Endothelial cell of umbilical vein (primary cell): ENCODE data around the gene FAM76B. TPM values are rescaled to one million over a fixed set of nuclear protein-coding genes. Genes with fewer than 3 reads are reported as not detected.

ENCODE experiments used
- BruUV-seq: library from RNA; stranded (reverse); fragments of 400-500 nt; replicated peaks from 2 replicates; lab custom pipeline; 2021; lab: Mats Ljungman, UMichigan
- CTCF ChIA-PET: fragments of 300-600, 350-600 bp; sonication (Branson Sonifier 250); formaldehyde crosslinking; loops from one replicate; lab custom pipeline; 2021; ENCODE audit warnings: antibody characterized with exemption, inconsistent platforms; lab: Charles Lee
- POLR2A ChIA-PET: fragments of 300-600, 350-600 bp; sonication (Branson Sonifier 250); formaldehyde crosslinking; loops from one replicate; lab custom pipeline; 2021; ENCODE audit warnings: antibody characterized with exemption, inconsistent platforms; lab: Charles Lee
- DNase-seq: peaks from one replicate; pipeline ENCODE4 v3.0.0-alpha.2; 2011; ENCODE audit warnings: low read depth, low spot score
- FAIRE-seq: peaks from 2 replicates; lab custom pipeline; 2011; peaks lifted over from hg19 to GRCh38; lab: Jason Lieb, UNC
- H2AFZ ChIP-seq: 2 replicates; pipeline ENCODE4 v1.6.0; 2012; ENCODE audit warnings: low read depth, low read length, control low read depth, inconsistent platforms
- H3K27ac ChIP-seq: 2 replicates; pipeline ENCODE4 v1.5.1; 2011; ENCODE audit warnings: low read depth, mild to moderate bottlenecking, control low read depth, low read length, moderate library complexity; ENCODE audit not compliant: insufficient read depth
- H3K27me3 ChIP-seq, 2 experiments: 2 replicates each; pipeline versions ENCODE4 v1.6.0 to v1.6.1; 2011; ENCODE audit warnings: low read length in 2 of 2, mixed read lengths in 1 of 2; ENCODE audit not compliant: control insufficient read depth in 2 of 2, insufficient read depth in 2 of 2
- H3K36me3 ChIP-seq, 2 experiments: 2 replicates in 1 of 2; 3 replicates in 1 of 2; pipeline ENCODE4 v1.5.1; 2011; ENCODE audit warnings: low read length in 2 of 2, mild to moderate bottlenecking in 1 of 2, moderate library complexity in 1 of 2; ENCODE audit not compliant: control insufficient read depth in 2 of 2, insufficient read depth in 2 of 2; ENCODE audit errors: extremely low read depth in 1 of 2
- H3K4me1 ChIP-seq: 3 replicates; pipeline ENCODE4 v1.5.1; 2011; ENCODE audit warnings: mild to moderate bottlenecking, low read length; ENCODE audit not compliant: control insufficient read depth, insufficient read depth; ENCODE audit errors: extremely low read depth
- H3K4me2 ChIP-seq: 2 replicates; pipeline ENCODE4 v1.6.1; 2011; ENCODE audit warnings: low read length, control low read depth, mixed read lengths; ENCODE audit not compliant: insufficient read depth
- H3K4me3 ChIP-seq, 3 experiments: fragments of 200-600 bp in 1 of 3; sonication (generic), shearing (Covaris generic) in 1 of 3; replicated peaks in 1 of 3; 2 replicates each; pipeline ENCODE4 v1.5.1; 2011 to 2016; ENCODE audit warnings: control low read depth in 3 of 3, low read length in 3 of 3, mild to moderate bottlenecking in 2 of 3, inconsistent platforms in 1 of 3, low read depth in 1 of 3, moderate library complexity in 1 of 3; ENCODE audit not compliant: insufficient read depth in 1 of 3
- H3K79me2 ChIP-seq: 2 replicates; pipeline ENCODE4 v1.6.0; 2012; ENCODE audit warnings: low read length, inconsistent platforms; ENCODE audit not compliant: control insufficient read depth, insufficient read depth
- H3K9ac ChIP-seq: replicated peaks from 2 replicates; pipeline ENCODE3; 2011; ENCODE audit warnings: low read length, control low read depth; ENCODE audit not compliant: insufficient read depth; ENCODE audit errors: extremely low read depth
- H3K9me1 ChIP-seq: replicated peaks from 3 replicates; pipeline ENCODE4 v1.6.0; 2011; ENCODE audit warnings: mild to moderate bottlenecking, low read length; ENCODE audit not compliant: control insufficient read depth, insufficient read depth; ENCODE audit errors: extremely low read depth
- H3K9me3 ChIP-seq: replicated peaks from 2 replicates; pipeline ENCODE4 v1.5.1; 2012; ENCODE audit warnings: low read length, inconsistent platforms; ENCODE audit not compliant: control insufficient read depth, insufficient read depth
- H4K20me1 ChIP-seq: replicated peaks from 2 replicates; pipeline ENCODE3; 2011; ENCODE audit warnings: mild to moderate bottlenecking, low read length; ENCODE audit not compliant: control insufficient read depth, insufficient read depth; ENCODE audit errors: extremely low read depth
- CTCF ChIP-seq, 2 donors: IDR thresholded peaks; 1 replicate in 1 of 2; 2 replicates in 1 of 2; pipeline ENCODE4 v1.5.1; 2011; ENCODE audit warnings: low read length in 2 of 2, mild to moderate bottlenecking in 2 of 2, moderate library complexity in 2 of 2, control low read depth in 1 of 2, inconsistent platforms in 1 of 2, low read depth in 1 of 2; ENCODE audit not compliant: insufficient read depth in 1 of 2; ENCODE audit errors: extremely low read depth in 1 of 2
- EZH2 ChIP-seq: IDR thresholded peaks from 2 replicates; pipeline ENCODE4 v1.6.1; 2012; ENCODE audit warnings: borderline replicate concordance, low read depth, mild to moderate bottlenecking, moderate library complexity, low read length, inconsistent platforms; ENCODE audit not compliant: severe bottlenecking
- FOS ChIP-seq: IDR thresholded peaks from 2 replicates; pipeline ENCODE4 v1.6.1; 2011; ENCODE audit warnings: mild to moderate bottlenecking, low read length, moderate library complexity, borderline replicate concordance; ENCODE audit not compliant: insufficient read depth
- GATA2 ChIP-seq: IDR thresholded peaks from 2 replicates; pipeline ENCODE4 v1.7.0; 2011; ENCODE audit warnings: low read depth, mild to moderate bottlenecking, moderate library complexity, mixed read lengths, low read length; ENCODE audit not compliant: insufficient read length, insufficient read depth
- JUN ChIP-seq: IDR thresholded peaks from 2 replicates; pipeline ENCODE4 v1.6.1; 2011; ENCODE audit warnings: borderline replicate concordance, low read depth; ENCODE audit not compliant: insufficient read length, insufficient read depth
- MAX ChIP-seq: IDR thresholded peaks from 2 replicates; pipeline ENCODE4 v1.6.1; 2011; ENCODE audit not compliant: insufficient read depth, insufficient read length
- MYC ChIP-seq: IDR thresholded peaks from one replicate; pipeline ENCODE4 v1.6.1; 2011; ENCODE audit warnings: mild to moderate bottlenecking, low read depth, low read length
- POLR2A ChIP-seq: IDR thresholded peaks from 2 replicates; pipeline ENCODE4 v1.6.1; 2012; ENCODE audit warnings: low read depth, mild to moderate bottlenecking, control low read depth, low read length
- POLR2AphosphoS5 ChIP-seq: IDR thresholded peaks from 2 replicates; pipeline ENCODE4 v1.6.1; 2012; ENCODE audit warnings: low read depth, mild to moderate bottlenecking, control low read depth, low read length, moderate library complexity; ENCODE audit not compliant: insufficient read depth
- dilution Hi-C: fragments of 300-500 bp; cut with MboI; formaldehyde crosslinking; loops from one replicate; pipeline ENCODE4 v1.15.0; 2019; ENCODE audit warnings: low sequenced_read_pairs; ENCODE audit not compliant: extremely low pct_ligation_motif_present
- intact Hi-C: fragments of 100-400 bp; cut with micrococcal nuclease; formaldehyde crosslinking; loops from one replicate; pipeline ENCODE4 v1.10.0; 2022
- polyA plus RNA-seq, 4 experiments: library from polyadenylated mRNA; depleted of rRNA in 3 of 4; stranded (reverse) in 3 of 4; unstranded in 1 of 4; fragments of >200 nt; gene quantifications; 2 replicates each; pipeline versions ENCODE4 v1.2.1 to v1.2.3, GENCODE V29; 2011 to 2012; ENCODE audit warnings: missing spikeins in 1 of 4
- total RNA-seq: library from RNA; stranded (reverse); gene quantifications from 2 replicates; pipeline ENCODE4 v1.2.3, GENCODE V29; 2021

FAM76B gene
- total and polyA plus RNA-seq, 2 donors (not counting 3 experiments of a cell fraction or from before 2014, with no cell fraction given): 6.7 to 25.7 TPM

- DNase-seq (no peak), FAIRE-seq (no peak)
- no peaks in the 10 kb centered on the region for H4K20me1 ChIP-seq
- H2AFZ ChIP-seq: no peak overlapping the region
- no TSS peak for BruUV-seq
- H3K4me1 ChIP-seq: no peaks in the 10 kb centered on the region
- peaks cover 6 to 46% of the 10 kb centered on the region in 2 experiments for H3K36me3 ChIP-seq
- intact Hi-C loops: no loop called here
- no peak overlapping the region for H3K27ac ChIP-seq
- no peaks in the 10 kb centered on the region for H3K9me1 ChIP-seq
- ChIA-PET POLR2A (no interaction called here), CTCF (interaction anchor here (1.2 kb wide), 1 partner anchor 13 kb away, joined by 3 read pairs; the partner anchor contains the start of genes CEP57 and FAM76B)
- H3K4me2 ChIP-seq: no peak overlapping the region
- dilution Hi-C loops: no loop called here
- no peaks in the 10 kb centered on the region for H3K27me3 ChIP-seq
- no peak overlapping the region for H3K4me3 ChIP-seq
- TF ChIP-seq MYC: no peak
- no peak for TF ChIP-seq FOS
- TF ChIP-seq MAX: no peak
- TF ChIP-seq EZH2: no peak
- no peak for TF ChIP-seq POLR2A
- no peak for TF ChIP-seq CTCF (IDR thresholded peaks at IDR 0.05; ENCODE audit: extremely low read depth in 1 of 2, insufficient read depth in 1 of 2, low read depth in 1 of 2, low read length in 2 of 2)
- no peak for TF ChIP-seq POLR2AphosphoS5
- TF ChIP-seq GATA2: no peak
- no peak for TF ChIP-seq JUN
- H3K9ac ChIP-seq: no peak overlapping the region
- no peaks in the 10 kb centered on the region for H3K9me3 ChIP-seq
- H3K79me2 ChIP-seq: no peaks in the 10 kb centered on the region
Observed at GRCh38 chr11:95776859-95777258, 12.7 kb downstream of the FAM76B start.
